Body of pancreas (tissue), 4 donors: ENCODE results near the gene CACNA2D3.

Experiments used
- CTCF ChIP-seq, 7 experiments: fragments of 450-650 bp in 4 of 7; fragments of 200-600 bp in 3 of 7; sonication (generic) in 3 of 7; IDR thresholded peaks; one replicate each; pipeline ENCODE4 v1.5.1; 2016 to 2019; ENCODE audit warnings: antibody characterized with exemption in 7 of 7
- POLR2A ChIP-seq, 3 donors: fragments of 450-650 bp; IDR thresholded peaks; one replicate each; pipeline ENCODE4 v1.6.1; 2016; ENCODE audit warnings: antibody characterized with exemption in 3 of 3, mild to moderate bottlenecking in 2 of 3

GRCh38 chr3:54547846-54548245, 425.5 kb downstream of the CACNA2D3 start:
- TF ChIP-seq CTCF (IDR thresholded peaks at IDR 0.05) (no peak), POLR2A (IDR thresholded peaks at IDR 0.05) (no peak)
